ENCODE measurements around the gene SLC7A11. TPM values are rescaled to one million over a fixed set of nuclear protein-coding genes. Genes with fewer than 3 reads are reported as not detected.

Gene SLC7A11
- total and polyA plus RNA-seq, 10 of the 15 experiments (the other 5 are each of a cell fraction or from before 2014, with no cell fraction given) = 1.6 to 9.8 (median 3.5) TPM

- Histone ChIP-seq H3K27ac (ENCODE audit: control insufficient read depth, insufficient read depth) (no peak overlapping the region), H3K4me3 (no peak overlapping the region), H3K4me1 (ENCODE audit: control insufficient read depth, insufficient read depth, low read length) (no peaks in the 10 kb centered on the region), H3K4me2 (ENCODE audit: control insufficient read depth, insufficient read depth) (no peak overlapping the region), H3K36me3 (ENCODE audit: control insufficient read depth in 2 of 2, insufficient read depth in 2 of 2, low read length in 1 of 2) (no peaks in the 10 kb centered on the region), H3K27me3 (replicated peaks in 1 of 2; ENCODE audit: control insufficient read depth in 2 of 2, insufficient read depth in 2 of 2, low read length in 1 of 2) (no peaks in the 10 kb centered on the region), H4K20me1 (ENCODE audit: control insufficient read depth, insufficient read depth) (no peaks in the 10 kb centered on the region), H3K9me3 (replicated peaks; ENCODE audit: control insufficient read depth, insufficient read depth, low read length) (no peaks in the 10 kb centered on the region), H3K9ac (ENCODE audit: control insufficient read depth, insufficient read depth, low read length) (no peak overlapping the region), H2AFZ (ENCODE audit: control insufficient read depth, low read depth, low read length) (no peak overlapping the region), H3K79me2 (ENCODE audit: control insufficient read depth, insufficient read depth, low read length) (no peaks in the 10 kb centered on the region)
- intact Hi-C loops (cut with micrococcal nuclease; ENCODE audit: unreplicated experiment) = loop anchor here (2.0 kb wide), 1 partner anchor 26 kb away; no protein-coding TSS in a partner anchor
- no TSS peak for BruUV-seq (replicated peaks)
- DNase-seq (ENCODE audit: low read depth, low spot score) (no peak), FAIRE-seq (no peak), ATAC-seq (no peak)
- ChIA-PET SMC1A (ENCODE audit: uncharacterized antibody, unreplicated experiment) (no interaction called here), RAD21 (ENCODE audit: unreplicated experiment) (no interaction called here), CTCF (no interaction called here), POLR2A (no interaction called here)
- in situ Hi-C loops (cut with MboI) = no loop called here
- no peak for TF ChIP-seq NFYB (IDR thresholded peaks at IDR 0.05; ENCODE audit: insufficient read depth, low read depth, low read length)
- TF ChIP-seq FOXM1 (IDR thresholded peaks at IDR 0.05; ENCODE audit: low read depth, low read length) = no peak
- WGBS (ENCODE audit: insufficient coverage, insufficient replicate concordance, low lambda C conversion rate, missing lambda C conversion rate) = 73% methylated on average over 5 of the region's 5 CpGs
Measured at GRCh38 chr4:138266948-138267347, 24.8 kb upstream of the SLC7A11 start.

- no peak overlapping the region for H3K9ac ChIP-seq (ENCODE audit: control insufficient read depth, insufficient read depth, low read length)
- ChIA-PET POLR2A (no interaction called here), SMC1A (ENCODE audit: uncharacterized antibody, unreplicated experiment) (interaction anchor here (0.7 to 1.3 kb wide), 3 partner anchors 9 to 78 kb away, joined by 3 to 4 read pairs (median 3); no protein-coding TSS in a partner anchor), RAD21 (ENCODE audit: unreplicated experiment) (no interaction called here), CTCF (interaction anchor here (0.7 kb wide), 1 partner anchor 16 kb away, joined by 3 read pairs; no protein-coding TSS in a partner anchor)
- H3K79me2 ChIP-seq (ENCODE audit: control insufficient read depth, insufficient read depth, low read length) = no peaks in the 10 kb centered on the region
- FAIRE-seq (no peak), ATAC-seq (no peak), DNase-seq (ENCODE audit: low read depth, low spot score) (no peak)
- no peak overlapping the region for H3K4me3 ChIP-seq
- H3K9me3 ChIP-seq (replicated peaks; ENCODE audit: control insufficient read depth, insufficient read depth, low read length) = no peaks in the 10 kb centered on the region
- no peak overlapping the region for H3K4me2 ChIP-seq (ENCODE audit: control insufficient read depth, insufficient read depth)
- H4K20me1 ChIP-seq (ENCODE audit: control insufficient read depth, insufficient read depth) = no peaks in the 10 kb centered on the region
- in situ Hi-C loops (cut with MboI) (no loop called here), intact Hi-C loops (cut with micrococcal nuclease; ENCODE audit: unreplicated experiment) (no loop called here)
- no peaks in the 10 kb centered on the region for H3K36me3 ChIP-seq (ENCODE audit: control insufficient read depth in 2 of 2, insufficient read depth in 2 of 2, low read length in 1 of 2)
- H3K27ac ChIP-seq (ENCODE audit: control insufficient read depth, insufficient read depth) = no peak overlapping the region
- H3K27me3 ChIP-seq (replicated peaks in 1 of 2; ENCODE audit: control insufficient read depth in 2 of 2, insufficient read depth in 2 of 2, low read length in 1 of 2) = no peaks in the 10 kb centered on the region; a peak in 1 of 4 replicates
- BruUV-seq (replicated peaks) = no TSS peak
- WGBS (ENCODE audit: insufficient coverage, insufficient replicate concordance, low lambda C conversion rate, missing lambda C conversion rate) = 40% methylated on average over 3 of the region's 3 CpGs
- no peaks in the 10 kb centered on the region for H3K4me1 ChIP-seq (ENCODE audit: control insufficient read depth, insufficient read depth, low read length)
- no peak overlapping the region for H2AFZ ChIP-seq (ENCODE audit: control insufficient read depth, low read depth, low read length)
- TF ChIP-seq FOXM1 (IDR thresholded peaks at IDR 0.05; ENCODE audit: low read depth, low read length) (no peak), BACH1 (IDR thresholded peaks at IDR 0.05; ENCODE audit: borderline replicate concordance) (no peak), KAT2A (conservative IDR thresholded peaks at IDR 0.05; ENCODE audit: control insufficient read depth, low read depth, low read length) (no peak), ZZZ3 (IDR thresholded peaks at IDR 0.05; ENCODE audit: control insufficient read depth, insufficient read length, low read depth) (no peak), CTCF (IDR thresholded peaks at IDR 0.05 in 2 of 3, conservative IDR thresholded peaks at IDR 0.05 in 1 of 3; ENCODE audit: control insufficient read depth in 2 of 3, extremely low read depth in 1 of 3, insufficient read depth in 1 of 3, low read depth in 3 of 3, low read length in 3 of 3) (no peak), PAX5 (IDR thresholded peaks at IDR 0.05; ENCODE audit: borderline replicate concordance, low read depth, low read length) (no peak), ETV6 (conservative IDR thresholded peaks at IDR 0.05 in 1 of 2, IDR thresholded peaks at IDR 0.05 in 1 of 2; ENCODE audit: borderline replicate concordance in 1 of 2, low read depth in 1 of 2) (no peak), PML (IDR thresholded peaks at IDR 0.05; ENCODE audit: low read length) (no peak), CHD4 (IDR thresholded peaks at IDR 0.05) (no peak), ZSCAN29 (IDR thresholded peaks at IDR 0.05) (no peak), ASH2L (IDR thresholded peaks at IDR 0.05; ENCODE audit: borderline replicate concordance, low read depth) (no peak), ZBTB33 (IDR thresholded peaks at IDR 0.05) (no peak), SP1 (IDR thresholded peaks at IDR 0.05; ENCODE audit: low read depth, low read length) (no peak), RBBP5 (conservative IDR thresholded peaks at IDR 0.05) (no peak)
Measured at GRCh38 chr4:138263247-138263816, 21.2 kb upstream of the SLC7A11 start.
